Measurements from ENCODE around the gene QKI.
A peak's percentile ranks its signal among the peaks of the same experiment; 100 is the strongest.

The QKI gene

DNA sequence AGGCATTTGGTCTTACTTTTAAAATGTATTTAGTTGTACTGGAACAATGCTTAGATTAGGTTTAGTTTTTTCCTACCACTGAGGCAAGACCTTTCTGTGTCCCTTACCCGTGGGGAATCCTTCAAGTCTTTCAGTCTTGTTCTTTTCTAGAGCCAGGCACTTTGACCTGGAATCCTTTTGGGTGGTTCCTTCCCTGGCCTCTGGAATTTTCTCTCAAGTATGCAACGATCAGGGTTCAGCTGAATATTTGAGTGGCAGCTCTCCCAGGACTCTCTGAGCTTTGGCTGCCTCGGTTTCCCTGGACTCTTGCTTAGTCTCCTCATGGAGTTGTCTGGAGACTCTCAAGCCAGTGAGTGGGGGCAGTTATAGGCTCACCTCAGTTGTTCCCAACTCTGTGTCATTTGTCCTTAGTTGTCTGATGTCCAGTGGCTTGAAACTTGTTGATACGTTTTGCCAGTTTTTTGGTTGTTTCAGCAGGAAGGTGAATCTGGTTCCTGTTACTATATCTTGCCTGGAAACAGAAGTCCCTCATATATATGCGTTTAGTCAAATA, 118.1 kb downstream of the QKI start:
- DNase-seq (ENCODE audit: low read depth in 2 of 2) = no peak

DNA sequence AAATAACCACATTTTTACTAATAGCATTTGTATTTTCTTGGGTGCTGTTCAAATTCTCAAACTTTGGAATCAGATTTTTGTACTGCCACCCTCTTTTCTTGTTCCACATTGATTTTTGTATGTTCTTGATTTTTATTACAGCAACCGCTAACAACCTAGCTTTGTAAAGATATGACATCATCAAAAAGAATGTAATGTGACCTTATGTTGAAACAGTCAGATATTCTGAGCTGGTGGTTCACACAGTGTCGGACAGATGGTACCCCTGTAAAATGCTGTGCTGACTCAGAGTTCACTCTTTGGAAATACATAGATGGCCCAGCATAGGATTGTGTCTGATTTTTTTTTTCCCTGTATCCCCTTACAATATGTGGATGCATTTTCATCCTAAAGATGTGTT, 118.9 kb downstream of the QKI start:
- DNase-seq (ENCODE audit: low read depth in 2 of 2) = no peak

- DNase-seq (ENCODE audit: low read depth in 2 of 2) = no peak
These were observed 122.3 kb downstream of the QKI start for GRCh38 chr6:163536770-163537169.

DNA sequence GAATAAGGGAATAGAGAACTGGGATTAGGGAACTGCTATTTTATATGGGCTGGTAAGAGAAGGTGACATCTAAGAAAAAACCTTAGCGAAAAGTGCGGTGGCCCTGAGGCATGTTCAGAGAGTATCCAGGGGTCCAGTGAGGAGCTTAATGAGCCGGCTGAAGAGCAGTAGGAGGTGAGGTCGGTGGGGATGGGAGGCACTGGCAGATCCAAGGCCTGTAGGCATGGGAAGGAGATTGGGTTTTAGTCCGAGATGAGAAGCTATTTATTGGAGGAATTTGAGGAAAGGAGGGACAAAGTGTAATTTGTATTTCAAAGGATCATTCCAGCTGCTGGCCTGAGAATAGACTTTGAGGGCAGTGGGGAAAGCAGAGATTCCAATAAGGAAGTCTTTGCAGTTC, 123.8 kb downstream of the QKI start:
- no peak for DNase-seq (ENCODE audit: low read depth in 2 of 2)

GRCh38 chr6:163539101-163539762, 124.7 kb downstream of the QKI start:
- no peak for DNase-seq (ENCODE audit: low read depth in 2 of 2)

DNA sequence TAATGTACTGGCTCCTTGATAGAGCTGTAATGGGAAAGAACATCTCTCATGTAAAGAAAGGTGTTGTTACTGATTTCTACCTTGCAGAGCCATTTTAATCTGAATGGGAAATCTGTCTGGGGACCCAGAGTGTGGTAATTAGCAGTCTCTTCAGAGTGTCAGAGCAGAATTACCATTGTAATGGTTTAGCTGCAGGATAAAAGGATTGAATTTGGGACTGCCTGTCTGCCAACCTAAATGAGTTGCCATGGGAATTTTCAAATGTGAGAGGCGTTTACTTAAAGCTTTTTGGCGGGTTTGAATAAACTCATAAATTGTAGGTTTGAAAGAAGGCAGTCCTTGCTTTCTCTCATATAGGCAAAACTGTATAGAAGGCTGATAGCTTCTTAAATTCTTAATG, 128.8 kb downstream of the QKI start:
- DNase-seq (ENCODE audit: low read depth in 2 of 2) = no peak

DNA sequence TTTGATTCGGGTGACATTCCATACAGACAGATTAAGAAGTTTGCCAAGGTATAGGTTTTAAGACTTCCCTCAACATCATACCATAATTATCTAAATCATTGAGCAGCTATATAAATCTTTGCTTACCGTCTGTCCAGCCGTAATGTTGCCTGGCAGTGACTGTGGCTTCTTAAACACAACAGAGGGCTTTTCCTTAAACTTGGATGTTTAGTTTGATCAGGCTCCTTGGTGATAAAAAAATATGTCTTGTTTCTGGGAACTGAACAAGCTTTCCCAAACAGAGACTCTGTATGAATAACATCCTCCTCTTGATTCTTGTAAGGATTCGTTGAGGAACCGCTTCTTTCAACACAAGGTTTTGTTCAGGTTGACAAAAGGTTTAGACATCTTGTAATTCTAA, 130.9 kb downstream of the QKI start:
- DNase-seq (ENCODE audit: low read depth in 2 of 2) = no peak

DNA sequence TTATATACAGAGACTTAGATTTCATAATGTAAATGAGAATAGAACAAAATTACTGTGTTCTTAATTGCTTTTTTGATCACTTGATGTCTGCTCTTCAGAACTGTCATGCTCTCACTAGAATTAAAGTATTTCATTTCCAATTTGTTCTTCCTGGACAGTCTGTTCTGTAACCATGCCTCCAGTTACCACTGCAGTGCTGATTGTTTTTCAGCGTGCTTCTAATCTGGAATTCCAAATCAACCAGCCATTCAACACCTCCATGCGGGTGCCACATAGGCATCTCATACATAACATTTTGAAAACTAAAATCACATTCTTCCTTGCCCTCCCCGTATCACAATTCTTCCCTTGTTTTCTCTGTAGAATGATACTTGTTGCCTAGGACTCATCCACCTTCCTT, 132.8 kb downstream of the QKI start:
- no peak for DNase-seq (ENCODE audit: low read depth in 2 of 2)

DNA sequence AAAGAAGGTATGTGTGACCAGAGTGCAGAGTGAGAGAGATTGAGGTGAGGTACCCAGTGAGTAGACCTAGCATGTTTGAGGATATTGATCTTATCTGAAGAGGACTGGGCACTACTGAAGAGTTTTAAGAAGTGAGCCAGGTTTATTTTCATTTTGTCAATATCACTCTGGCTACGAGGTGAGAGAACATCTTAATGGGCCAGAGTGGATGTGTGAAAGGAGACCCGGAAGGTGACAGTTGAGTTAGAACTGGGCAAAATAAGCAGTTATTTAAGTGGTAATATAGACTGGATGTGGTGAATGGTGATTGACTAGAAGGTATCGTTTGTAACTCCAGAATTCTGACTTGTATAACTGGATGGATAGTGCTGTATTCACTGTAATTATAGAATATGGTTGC, 134.1 kb downstream of the QKI start:
- no peak for DNase-seq (ENCODE audit: low read depth in 2 of 2)

DNA sequence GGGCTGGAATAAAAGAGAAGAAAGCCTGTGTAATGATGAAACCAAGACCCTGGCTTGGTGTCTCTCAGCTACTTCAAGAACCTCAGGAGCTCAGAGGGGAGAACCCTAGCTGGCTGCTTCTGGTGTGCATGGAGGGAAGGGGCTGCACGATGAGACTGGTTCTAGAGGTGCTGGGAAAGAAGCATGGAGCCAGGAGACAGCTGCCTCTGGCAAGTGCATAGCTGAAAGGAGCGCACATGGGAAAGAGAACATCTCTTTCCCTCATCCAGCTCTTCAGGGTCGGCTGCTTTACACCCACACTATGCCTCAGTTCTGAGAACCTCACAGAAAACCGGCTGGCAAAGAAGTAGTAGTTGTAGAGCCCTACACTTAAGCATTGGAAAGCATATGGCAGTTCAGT, 139.5 kb downstream of the QKI start:
- DNase-seq (ENCODE audit: low read depth in 2 of 2) = no peak

GRCh38 chr6:163554663-163555062, 140.1 kb downstream of the QKI start:
- DNase-seq (ENCODE audit: low read depth in 2 of 2) = peak in 1 of 2 donors; percentile 26

- DNase-seq (ENCODE audit: low read depth in 2 of 2) = no peak
These were observed 145.1 kb downstream of the QKI start for GRCh38 chr6:163559661-163560060.

GRCh38 chr6:163563318-163563717, 148.8 kb downstream of the QKI start:
- no peak for DNase-seq (ENCODE audit: low read depth in 2 of 2)

DNA sequence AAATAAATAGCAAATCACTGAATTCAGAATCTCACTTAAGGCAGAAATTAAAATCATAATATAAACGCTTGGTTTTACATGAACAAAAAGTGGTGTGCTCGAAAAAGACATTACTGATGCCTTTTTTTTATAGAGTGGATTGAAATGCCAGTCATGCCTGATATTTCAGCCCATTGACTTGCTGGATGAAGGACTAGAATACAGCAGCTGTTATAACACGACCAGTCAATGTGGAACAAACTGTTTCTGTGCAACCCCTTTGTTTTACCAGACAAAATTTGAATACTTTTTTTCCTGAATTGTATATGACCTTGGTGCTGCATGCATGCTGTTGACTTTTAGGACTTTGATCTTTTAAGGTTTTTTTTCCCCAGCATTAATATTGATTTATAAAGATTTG, 150.0 kb downstream of the QKI start:
- no peak for DNase-seq (ENCODE audit: low read depth in 2 of 2)

- no peak for DNase-seq (ENCODE audit: low read depth in 2 of 2)
These were observed 150.6 kb downstream of the QKI start for GRCh38 chr6:163565140-163565539.

DNA sequence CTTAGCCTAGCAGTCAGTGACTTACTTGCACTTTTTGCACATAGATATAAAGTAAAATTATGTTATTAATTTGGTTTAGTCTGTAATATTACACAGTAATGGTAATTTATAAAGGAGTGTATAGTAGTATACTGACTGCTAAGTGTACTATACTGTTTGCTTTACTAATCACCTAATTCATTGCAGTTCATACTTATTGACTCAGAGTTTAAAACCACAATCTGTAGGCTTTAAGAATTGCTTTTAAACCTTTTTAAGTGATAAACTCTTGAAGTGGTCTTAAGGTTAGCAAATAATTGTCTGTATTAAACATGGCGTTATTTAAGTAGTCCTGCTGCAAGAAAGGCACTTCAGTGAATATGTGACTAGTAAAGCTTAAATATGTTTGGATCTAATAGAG, 151.5 kb downstream of the QKI start:
- DNase-seq (ENCODE audit: low read depth in 2 of 2) = no peak

DNA sequence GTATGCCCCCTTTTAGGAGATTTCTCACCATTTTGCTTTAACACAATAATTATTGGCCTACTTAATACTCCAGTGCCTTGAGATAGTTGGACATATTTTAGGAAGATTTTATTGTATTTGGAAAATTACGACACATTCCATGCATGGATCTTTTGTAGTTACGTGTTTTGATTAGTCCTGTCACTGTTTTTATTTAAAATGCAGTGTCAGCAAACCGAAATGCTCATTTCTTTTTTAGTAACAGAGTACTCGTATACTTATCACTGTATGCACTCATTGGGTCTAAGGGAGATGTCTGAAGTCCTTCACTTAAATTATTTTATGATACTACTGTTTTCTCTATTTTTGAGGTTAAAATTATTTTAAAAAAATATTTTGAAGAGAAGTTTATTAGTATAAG, 153.8 kb downstream of the QKI start:
- no peak for DNase-seq (ENCODE audit: low read depth in 2 of 2)

DNA sequence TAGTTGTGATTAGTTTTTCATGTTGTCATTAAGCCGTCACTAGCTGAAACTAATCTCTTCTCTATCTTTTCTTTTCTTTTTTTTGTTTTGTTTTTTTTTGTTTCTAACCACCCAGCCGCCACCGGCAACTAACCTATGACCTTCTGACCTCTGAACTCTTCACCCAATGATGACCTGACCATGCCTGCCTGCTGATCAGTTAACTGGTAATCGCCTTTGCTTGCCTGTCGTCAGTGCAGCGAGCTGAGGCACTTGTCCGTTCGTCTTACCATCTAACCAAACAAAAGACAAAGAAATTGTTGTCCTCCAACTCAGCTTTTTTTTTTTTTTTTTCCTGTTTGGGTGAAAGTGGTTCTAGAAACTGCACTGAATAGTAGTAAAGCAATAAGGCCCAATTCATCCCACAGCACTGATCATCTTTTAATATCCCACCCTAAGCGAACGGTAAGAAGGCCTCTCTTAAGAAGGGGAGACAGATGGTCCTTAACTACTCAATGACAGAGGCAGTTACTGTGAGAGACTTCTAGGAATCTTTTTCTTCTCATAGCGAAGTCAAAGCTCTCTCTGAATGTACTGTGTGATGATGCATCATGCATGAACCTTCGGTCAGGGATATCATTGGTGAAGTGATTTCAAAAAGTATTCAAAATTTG, 156.2 kb downstream of the QKI start:
- DNase-seq (ENCODE audit: low read depth in 2 of 2) = no peak

DNA sequence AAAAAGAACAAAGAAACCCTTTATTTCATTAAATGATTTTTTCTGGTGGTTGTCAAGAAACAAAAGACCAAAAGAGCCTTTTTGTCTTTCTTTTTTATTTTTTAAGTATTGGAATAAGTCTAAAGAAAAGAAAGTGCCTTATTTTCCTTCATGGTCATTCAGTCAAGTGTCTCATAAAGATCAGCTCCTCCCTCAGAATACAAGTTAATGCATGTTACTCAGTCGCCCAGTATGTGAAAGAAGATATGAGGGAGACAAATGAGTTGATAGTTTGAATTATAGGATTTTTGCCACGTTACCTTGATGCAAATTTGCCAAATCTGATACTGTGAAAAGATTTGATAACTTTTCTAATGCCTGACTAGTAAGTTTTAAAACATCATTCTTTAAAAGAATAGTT, 157.2 kb downstream of the QKI start:
- no peak for DNase-seq (ENCODE audit: low read depth in 2 of 2)

DNA sequence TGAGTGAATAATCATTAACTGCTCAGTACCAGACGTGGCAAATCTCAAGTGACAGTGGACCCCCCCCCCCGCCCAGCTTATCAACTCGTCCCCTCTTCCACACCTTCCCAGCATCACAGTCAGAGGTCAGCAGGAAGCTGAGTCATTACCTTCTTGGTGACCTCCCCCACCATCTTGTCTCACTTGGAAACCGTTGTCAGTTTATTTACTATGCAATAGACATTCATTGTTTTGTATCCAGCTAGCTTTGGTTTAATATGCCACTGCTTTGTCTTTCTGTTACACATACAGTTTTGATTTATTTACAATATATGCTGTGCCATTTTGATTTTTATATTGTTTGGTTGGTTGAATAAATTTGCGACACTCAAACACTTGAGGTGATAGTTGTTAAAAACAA, 158.1 kb downstream of the QKI start:
- DNase-seq (ENCODE audit: low read depth in 2 of 2) = no peak

DNA sequence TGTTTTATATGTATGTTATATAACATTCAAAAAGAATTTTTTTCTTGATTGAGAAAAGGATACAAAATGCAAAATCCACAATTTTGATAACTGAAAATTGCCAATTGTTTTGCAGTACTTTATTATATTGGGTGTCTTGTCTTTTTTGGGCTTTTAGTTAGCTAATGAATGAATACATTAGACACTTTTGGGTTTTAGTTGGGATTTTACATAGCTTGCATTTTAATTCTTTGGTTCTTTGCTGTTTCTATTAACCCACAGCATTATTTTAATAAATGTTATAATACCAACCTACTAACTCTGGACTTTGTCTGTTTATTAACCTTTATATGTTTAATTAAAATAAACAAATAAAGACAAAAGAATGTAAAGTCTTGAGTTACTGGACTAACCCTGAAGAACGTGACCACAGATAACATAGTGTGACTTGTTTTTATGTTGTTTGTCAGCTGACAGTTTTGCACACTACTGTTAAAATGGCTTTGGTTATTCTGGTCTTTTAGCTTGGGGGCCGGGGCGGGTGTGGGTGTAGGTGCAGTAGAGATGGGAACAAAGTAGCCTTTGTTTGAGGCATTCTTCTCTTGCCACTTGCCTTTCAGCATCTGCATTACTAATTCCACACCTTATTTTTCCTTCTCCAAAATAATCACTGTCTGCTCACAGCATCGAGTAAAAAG, 159.1 kb downstream of the QKI start:
- no peak for DNase-seq (ENCODE audit: low read depth in 2 of 2)

GRCh38 chr6:163576114-163576513, 161.6 kb downstream of the QKI start:
- DNase-seq (ENCODE audit: low read depth in 2 of 2) = no peak

DNA sequence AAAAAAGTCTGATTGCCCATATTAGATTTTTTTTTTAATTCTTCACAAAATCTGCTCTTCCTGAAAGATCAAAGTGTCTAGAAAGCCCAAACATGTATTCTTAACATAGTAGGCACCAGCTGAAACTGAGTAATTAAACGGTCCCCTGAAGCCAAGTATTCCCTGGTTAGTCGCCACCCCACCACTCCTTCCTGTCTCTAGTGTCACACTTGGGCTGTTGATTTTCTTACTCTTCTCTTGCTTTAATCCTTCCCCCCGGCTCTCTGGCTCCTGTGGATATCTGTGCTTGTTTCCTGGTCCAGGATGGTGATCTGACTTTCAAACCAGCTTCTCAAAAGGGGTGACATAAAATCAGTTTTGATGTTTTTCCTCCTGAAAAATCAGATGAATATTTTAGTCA, 162.9 kb downstream of the QKI start:
- no peak for DNase-seq (ENCODE audit: low read depth in 2 of 2)
